OCI-LY7 (cell line): ENCODE results near the gene NRN1L. TPM values are rescaled to one million over a fixed set of nuclear protein-coding genes. Genes with fewer than 3 reads are reported as not detected.

Source experiments
- BruUV-seq: library from RNA; stranded (reverse); fragments of 400-500 nt; replicated peaks from 2 replicates; lab custom pipeline; 2021; lab: Mats Ljungman, UMichigan
- CTCF ChIA-PET: fragments of 300-600 bp; sonication (Branson Sonifier 250); formaldehyde crosslinking; loops from one replicate; lab custom pipeline; 2022; ENCODE audit warnings: antibody characterized with exemption; ENCODE audit not compliant: unreplicated experiment; lab: Charles Lee
- POLR2A ChIA-PET: fragments of 300-600 bp; sonication (Branson Sonifier 250); formaldehyde crosslinking; loops from one replicate; lab custom pipeline; 2022; ENCODE audit warnings: antibody characterized with exemption; lab: Charles Lee
- DNase-seq: peaks from one replicate; pipeline ENCODE4 v3.0.0-alpha.2; 2015; ENCODE audit warnings: low spot score
- H2AFZ ChIP-seq: fragments of 200-600 bp; sonication (generic), shearing (Covaris generic); 2 replicates; pipeline ENCODE4 v1.6.1; 2014; ENCODE audit warnings: mild to moderate bottlenecking, antibody characterized with exemption, low read length, moderate library complexity
- H3K27ac ChIP-seq: fragments of 200-600 bp; sonication (generic); 2 replicates; pipeline ENCODE4 v1.5.1; 2014; ENCODE audit warnings: mixed run types, low read depth, mild to moderate bottlenecking, moderate library complexity, low read length, inconsistent platforms; ENCODE audit not compliant: poor library complexity, severe bottlenecking
- H3K36me3 ChIP-seq: fragments of 200-600 bp; sonication (generic); 2 replicates; pipeline ENCODE4 v1.6.1; 2014; ENCODE audit warnings: mild to moderate bottlenecking, antibody characterized with exemption, low read length, moderate library complexity, mixed read lengths; ENCODE audit not compliant: insufficient read depth
- H3K4me1 ChIP-seq: fragments of 200-600 bp; sonication (generic); 2 replicates; pipeline ENCODE4 v1.5.1; 2014; ENCODE audit warnings: mild to moderate bottlenecking, low read length; ENCODE audit not compliant: insufficient read depth, poor library complexity, severe bottlenecking
- H3K4me2 ChIP-seq: fragments of 200-600 bp; sonication (generic); 2 replicates; pipeline ENCODE4 v1.6.1; 2014; ENCODE audit warnings: mild to moderate bottlenecking, low read length
- H3K4me3 ChIP-seq: fragments of 200-600 bp; sonication (generic); 2 replicates; pipeline ENCODE4 v1.5.1; 2014; ENCODE audit warnings: mild to moderate bottlenecking, low read depth, low read length; ENCODE audit not compliant: poor library complexity, severe bottlenecking
- H3K79me2 ChIP-seq: fragments of 200-600 bp; sonication (generic); 2 replicates; pipeline ENCODE4 v1.6.1; 2016; ENCODE audit warnings: low read depth, mild to moderate bottlenecking, low read length, moderate library complexity, mixed read lengths; ENCODE audit not compliant: insufficient read depth
- H3K9me2 ChIP-seq: fragments of 200-600 bp; sonication (generic); 2 replicates; pipeline ENCODE4 v1.6.1; 2016; ENCODE audit warnings: mild to moderate bottlenecking, low read length, mixed read lengths; ENCODE audit not compliant: insufficient read depth
- H3K9me3 ChIP-seq: fragments of 200-600 bp; sonication (generic); 2 replicates; pipeline ENCODE4 v1.6.1; 2014; ENCODE audit warnings: mild to moderate bottlenecking, mixed run types, low read length, mixed read lengths
- H4K20me1 ChIP-seq: fragments of 200-600 bp; sonication (generic); 2 replicates; pipeline ENCODE4 v1.6.1; 2014; ENCODE audit warnings: mild to moderate bottlenecking, antibody characterized with exemption, low read length, moderate library complexity, mixed read lengths; ENCODE audit not compliant: insufficient read depth
- CTCF ChIP-seq: fragments of 200-600 bp; sonication (generic); conservative IDR thresholded peaks from 2 replicates; pipeline ENCODE4 v1.5.1; 2014; ENCODE audit warnings: mild to moderate bottlenecking, antibody characterized with exemption, low read length, moderate library complexity, mixed read lengths
- EZH2phosphoT487 ChIP-seq: fragments of 200-600 bp; sonication (generic); IDR thresholded peaks from 2 replicates; pipeline ENCODE4 v1.6.1; 2018; ENCODE audit warnings: low read depth, borderline replicate concordance, mild to moderate bottlenecking, mixed run types, antibody characterized with exemption, low read length, moderate library complexity, mixed read lengths
- intact Hi-C: fragments of 100-400 bp; cut with micrococcal nuclease; formaldehyde crosslinking; loops from one replicate; pipeline ENCODE4 v1.10.0; 2022; ENCODE audit not compliant: unreplicated experiment
- total RNA-seq, 2 experiments: library from RNA; depleted of rRNA in 1 of 2; stranded (reverse); fragments of >200 nt in 1 of 2; shearing (Covaris generic) in 1 of 2; gene quantifications; 2 replicates each; pipeline ENCODE4 v1.2.3, GENCODE V29; 2014 to 2022

NRN1L gene
- total RNA-seq, 2 experiments from 2014 or later: 0.66 to 0.80 TPM

- ChIA-PET CTCF (interaction anchor here (1.2 kb wide), 1 partner anchor 14 kb away, joined by 5 read pairs; no protein-coding TSS in a partner anchor), POLR2A (interaction anchor here (1.4 kb wide), 1 partner anchor 40 kb away, joined by 7 read pairs; the partner anchor contains the start of genes RANBP10 and TSNAXIP1)
- intact Hi-C loops: no loop called here
- H3K9me2 ChIP-seq: no peaks in the 10 kb centered on the region
- peaks cover 38% of the 10 kb centered on the region for H3K4me1 ChIP-seq
- peak within 1 kb of the TSS; percentile 80 for H3K27ac ChIP-seq
- no TSS peak for BruUV-seq
- H3K9me3 ChIP-seq: no peaks in the 10 kb centered on the region
- peak; percentile 77 for DNase-seq
- H2AFZ ChIP-seq: peak within 1 kb of the TSS; percentile 54; the same call in 1 of the 2 replicates
- H3K4me3 ChIP-seq: peak within 1 kb of the TSS; percentile 99
- peak within 1 kb of the TSS; percentile 98 for H3K4me2 ChIP-seq
- TF ChIP-seq EZH2phosphoT487 (no peak), CTCF (no peak)
- H3K36me3 ChIP-seq: peaks cover 32% of the 10 kb centered on the region
- peaks cover 16% of the 10 kb centered on the region for H4K20me1 ChIP-seq
- H3K79me2 ChIP-seq: peaks cover 88% of the 10 kb centered on the region
Observed at GRCh38 chr16:67847064-67847861, 37.4 kb upstream of the NRN1L start, which contains the start of gene CENPT. CENPT (minus strand) TSS chr16:67847693; CDS start chr16:67833859, 13,834 bp downstream.

- peaks cover 38% of the 10 kb centered on the region for H3K4me1 ChIP-seq
- H3K9me2 ChIP-seq: no peaks in the 10 kb centered on the region
- H3K9me3 ChIP-seq: no peaks in the 10 kb centered on the region
- intact Hi-C loops: no loop called here
- TF ChIP-seq CTCF (no peak), EZH2phosphoT487 (no peak)
- CTCF ChIA-PET: interaction anchor here (0.5 kb wide), 1 partner anchor 25 kb away, joined by 3 read pairs; the partner anchor contains the start of gene EDC4
- TSS peak; percentile 47 for BruUV-seq
- no peak overlapping the region for H2AFZ ChIP-seq
- no peak for DNase-seq
- no peak overlapping the region for H3K27ac ChIP-seq
- peak overlapping the region; percentile 99 for H3K4me3 ChIP-seq
- POLR2A ChIA-PET: interaction anchor here (0.5 to 0.9 kb wide), 3 partner anchors 13 to 129 kb away, joined by 3 to 4 read pairs (median 3); partner anchors contain the start of gene GFOD2
- H3K36me3 ChIP-seq: peaks cover 35% of the 10 kb centered on the region
- peaks cover 93% of the 10 kb centered on the region for H3K79me2 ChIP-seq
- peaks cover 16% of the 10 kb centered on the region for H4K20me1 ChIP-seq
- peak overlapping the region; percentile 82 for H3K4me2 ChIP-seq
Observed at GRCh38 chr16:67848118-67848517, 36.6 kb upstream of the NRN1L start.
